Measurements from ENCODE around the gene PDGFD.

The PDGFD gene

DNA sequence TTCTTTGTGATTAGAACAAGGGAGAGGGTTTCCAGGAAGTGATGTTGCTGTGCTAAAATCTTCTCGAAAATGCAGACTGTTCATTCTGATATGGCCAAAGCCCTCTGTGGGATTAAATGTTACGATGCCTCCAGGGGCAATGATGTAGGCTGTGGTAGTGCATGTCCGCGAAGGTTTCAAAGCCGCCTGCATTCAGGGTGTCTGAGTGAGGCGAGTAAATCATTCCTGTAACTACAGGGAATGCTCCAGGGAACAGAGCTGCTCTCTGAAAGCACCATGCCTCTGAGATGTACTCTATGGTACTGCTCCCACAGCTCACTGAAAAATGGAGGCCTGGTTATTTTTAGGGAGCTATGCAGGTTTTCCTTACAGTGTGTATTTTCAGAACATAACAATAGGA lies 21.2 kb downstream of the PDGFD start:
- no peak for DNase-seq

- no peak for DNase-seq
Observed at GRCh38 chr11:104136861-104137260, 27.1 kb downstream of the PDGFD start.

- no peak for DNase-seq
Observed at GRCh38 chr11:104134745-104135144, 29.2 kb downstream of the PDGFD start.

GRCh38 chr11:104130161-104130560 lies 33.8 kb downstream of the PDGFD start:
- no peak for DNase-seq

DNA sequence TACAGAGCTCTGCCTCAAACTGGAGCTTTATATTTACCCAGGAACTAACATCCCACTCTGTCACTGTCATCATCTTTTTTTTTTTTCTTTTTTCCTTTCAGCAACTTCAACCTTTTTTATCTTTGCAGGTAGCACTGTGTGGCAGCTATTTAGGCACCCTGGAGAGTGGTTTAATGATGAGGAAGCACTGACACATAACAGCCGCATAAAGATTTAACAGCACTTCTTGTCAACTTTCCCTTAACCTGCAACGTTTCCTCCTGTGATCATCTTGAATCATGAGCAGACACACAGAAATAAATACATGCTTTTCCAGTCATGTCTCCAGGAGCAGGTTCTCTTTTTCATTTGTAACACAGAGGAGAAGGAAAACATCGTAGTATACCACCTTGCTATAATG lies 34.8 kb downstream of the PDGFD start:
- no peak for DNase-seq

DNA sequence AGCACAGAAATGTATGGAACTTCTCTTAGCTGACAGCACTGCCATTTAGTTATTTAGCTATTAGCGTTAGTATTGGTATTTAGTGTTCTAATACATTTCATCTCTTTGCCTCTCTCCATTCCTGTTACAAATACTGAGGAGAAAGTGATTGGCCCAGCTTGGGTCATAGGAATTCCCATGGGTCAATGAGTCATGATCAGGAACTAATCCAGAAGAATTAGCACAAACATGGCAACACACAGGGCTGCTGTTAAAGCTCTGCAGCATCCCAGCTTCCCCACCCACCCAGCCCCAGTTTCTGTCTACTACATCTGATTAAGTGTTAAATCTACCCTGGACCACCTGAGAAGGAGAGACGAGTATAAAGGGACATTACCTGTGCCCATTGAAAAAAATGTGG lies 36.1 kb downstream of the PDGFD start:
- no peak for DNase-seq

DNA sequence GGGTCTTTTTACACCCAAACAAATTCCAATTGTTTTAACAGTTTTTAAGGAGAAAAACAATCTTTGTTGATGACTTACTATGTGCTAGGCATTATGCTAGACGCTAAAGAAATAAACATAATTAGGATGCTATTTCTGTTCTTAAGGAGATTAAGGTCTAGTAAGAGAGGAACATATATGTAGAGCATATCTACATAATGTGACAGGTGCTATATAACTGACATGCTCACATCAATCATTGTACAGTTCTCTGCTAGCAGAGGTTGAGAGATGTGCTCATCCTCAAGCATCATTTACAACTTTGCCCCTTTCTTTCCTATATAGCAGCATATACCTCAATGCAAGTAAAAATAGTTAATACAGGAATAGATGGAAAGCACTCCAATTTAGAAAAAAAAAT lies 37.5 kb downstream of the PDGFD start:
- DNase-seq = no peak

DNA sequence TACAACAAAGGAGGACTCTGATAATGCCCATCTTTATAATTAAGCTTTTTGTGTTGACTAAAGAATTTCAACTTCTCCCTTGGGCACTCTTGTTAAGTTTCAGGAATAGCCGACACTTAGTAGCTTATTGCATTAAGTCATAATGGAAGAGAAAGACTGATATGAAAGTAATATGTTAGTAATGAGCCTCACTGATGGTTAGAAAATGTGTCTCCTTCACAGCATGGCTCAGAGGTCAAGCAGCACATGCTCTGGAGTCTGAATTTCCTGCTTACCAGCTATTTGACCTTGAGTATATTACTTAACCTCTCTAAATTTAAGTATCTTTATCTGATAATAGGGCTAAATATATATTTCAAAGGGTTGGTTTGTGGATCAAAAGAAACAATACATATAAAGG lies 39.0 kb downstream of the PDGFD start:
- DNase-seq = no peak

DNA sequence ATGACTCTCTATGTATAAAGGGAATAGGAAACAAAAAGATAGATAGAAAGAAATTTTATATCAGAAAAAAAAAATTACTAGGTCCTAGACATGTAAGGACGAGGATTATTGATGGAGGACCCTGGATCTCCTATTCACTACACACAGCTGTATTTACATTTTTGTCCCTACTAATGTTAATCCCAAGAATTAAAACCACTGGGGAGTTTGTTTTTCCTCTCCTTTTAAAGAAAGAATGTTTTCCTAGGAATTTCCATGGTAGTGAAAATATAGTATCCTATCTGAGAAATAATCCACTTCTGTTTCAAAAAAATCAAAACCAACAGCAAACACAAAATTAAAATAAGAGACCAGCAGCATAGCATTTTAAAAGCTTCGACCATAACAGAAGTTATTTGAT lies 41.1 kb downstream of the PDGFD start:
- DNase-seq = no peak

DNA sequence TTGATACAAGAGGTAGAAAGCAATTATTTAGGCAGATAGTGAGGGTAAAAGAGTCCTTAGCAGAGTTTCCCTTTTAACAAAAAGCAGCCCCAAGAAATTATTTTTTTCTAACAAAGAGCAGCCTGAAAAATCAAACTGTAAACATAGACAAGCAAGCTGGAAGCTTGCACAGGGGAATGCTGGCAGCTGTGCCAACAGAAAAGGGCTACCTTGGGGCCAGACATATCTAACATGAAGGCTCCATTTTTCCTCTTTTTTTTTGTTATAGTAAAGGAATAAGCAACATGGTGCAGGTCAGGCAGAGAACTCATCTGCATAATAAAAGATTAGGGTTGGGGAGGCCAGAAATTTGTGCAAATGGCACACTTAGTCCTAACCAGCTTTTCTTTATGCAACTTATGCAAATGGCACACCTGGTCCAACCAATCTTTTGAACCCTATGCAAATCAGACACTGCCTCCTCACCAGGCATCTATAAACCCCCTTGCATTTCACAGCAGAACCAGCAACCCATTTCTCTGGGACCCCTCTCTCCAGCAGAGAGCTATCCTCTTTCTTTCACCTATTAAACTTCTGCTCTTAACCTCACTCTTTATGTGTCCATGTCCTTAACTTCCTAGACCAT lies 41.8 kb downstream of the PDGFD start:
- DNase-seq = no peak

DNA sequence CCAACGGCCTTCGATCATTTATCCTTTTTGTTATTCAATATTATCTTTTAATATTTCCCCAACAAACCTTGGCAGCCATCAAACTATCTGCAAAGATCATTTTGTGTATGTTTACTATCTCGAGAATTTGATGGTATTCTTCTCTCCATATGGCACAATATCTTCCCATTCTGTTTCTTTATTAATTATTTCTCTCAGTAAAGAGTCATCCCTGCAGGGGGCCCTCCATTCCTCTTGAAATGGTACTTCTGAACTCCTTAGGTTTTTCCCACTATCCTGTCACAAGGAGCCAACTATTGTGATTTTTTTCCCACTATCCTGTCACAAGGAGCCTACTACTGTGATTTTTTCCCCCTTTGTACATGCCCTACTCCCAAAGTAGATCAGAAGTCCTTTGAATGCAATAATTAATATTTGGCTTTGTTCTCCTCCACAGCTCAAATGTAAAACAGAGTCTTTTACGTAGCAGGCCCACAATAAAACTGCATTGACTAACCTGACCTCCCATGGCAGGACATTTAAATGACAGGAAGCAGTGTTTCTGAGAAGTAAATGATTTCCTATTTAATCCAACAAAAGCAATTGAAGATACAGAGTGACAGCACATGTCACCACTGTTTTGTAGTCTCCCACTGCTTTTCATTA lies 43.3 kb downstream of the PDGFD start:
- DNase-seq = no peak

DNA sequence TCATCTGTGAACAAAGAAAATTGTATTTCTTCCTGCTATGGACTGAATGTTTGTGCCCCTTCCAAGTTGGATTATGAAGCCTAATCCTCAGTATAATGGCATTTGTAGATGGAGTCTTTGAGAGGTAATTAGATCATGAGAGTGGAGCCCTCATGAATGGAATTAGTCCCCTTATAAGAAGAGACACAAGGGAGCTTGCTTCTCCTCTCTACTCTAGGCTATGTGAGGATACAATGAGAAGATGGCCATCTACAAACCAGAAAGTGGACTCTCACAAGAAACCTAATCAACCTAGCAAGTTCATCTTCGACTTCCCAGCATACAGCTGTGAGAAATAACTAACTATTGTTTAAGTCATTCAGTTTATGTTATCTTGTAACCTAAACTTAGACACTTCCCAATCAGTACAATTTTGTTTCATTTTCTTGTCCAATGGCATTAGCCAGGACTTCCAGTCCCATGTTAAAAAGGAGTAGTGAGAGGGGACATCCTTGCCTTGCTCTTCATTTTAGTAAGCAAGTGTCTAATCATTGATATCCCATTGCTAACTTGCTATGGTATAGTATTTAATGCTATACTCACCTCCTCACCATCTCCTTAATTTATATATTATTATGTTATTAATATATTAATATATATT lies 45.7 kb downstream of the PDGFD start:
- DNase-seq = no peak

- no peak for DNase-seq
Observed at GRCh38 chr11:104113541-104113940, 50.4 kb downstream of the PDGFD start.

- DNase-seq = no peak
Observed at GRCh38 chr11:104106136-104106754, 57.7 kb downstream of the PDGFD start.

DNA sequence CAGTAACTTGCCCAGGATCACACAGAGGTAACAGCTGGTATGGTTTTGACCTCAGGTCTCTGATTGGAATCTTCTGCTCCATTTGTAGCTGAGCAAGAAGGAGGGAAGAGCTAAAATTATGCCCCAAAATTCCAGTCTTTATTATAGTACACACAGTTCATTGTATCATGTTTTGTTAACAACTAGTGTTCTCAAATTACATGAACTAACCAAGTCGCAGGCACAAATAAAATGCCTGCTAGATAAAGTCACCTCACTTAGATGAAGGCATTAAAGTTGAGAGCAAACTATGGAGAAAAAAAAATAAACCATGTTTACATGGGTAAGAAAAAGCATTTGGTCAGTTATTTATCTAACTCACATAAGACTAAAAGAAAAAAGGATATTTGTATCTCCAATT lies 58.8 kb downstream of the PDGFD start:
- DNase-seq = no peak

GRCh38 chr11:104104664-104105063 lies 59.3 kb downstream of the PDGFD start:
- DNase-seq = no peak

- DNase-seq = no peak
Observed at GRCh38 chr11:104104201-104104600, 59.7 kb downstream of the PDGFD start.

DNA sequence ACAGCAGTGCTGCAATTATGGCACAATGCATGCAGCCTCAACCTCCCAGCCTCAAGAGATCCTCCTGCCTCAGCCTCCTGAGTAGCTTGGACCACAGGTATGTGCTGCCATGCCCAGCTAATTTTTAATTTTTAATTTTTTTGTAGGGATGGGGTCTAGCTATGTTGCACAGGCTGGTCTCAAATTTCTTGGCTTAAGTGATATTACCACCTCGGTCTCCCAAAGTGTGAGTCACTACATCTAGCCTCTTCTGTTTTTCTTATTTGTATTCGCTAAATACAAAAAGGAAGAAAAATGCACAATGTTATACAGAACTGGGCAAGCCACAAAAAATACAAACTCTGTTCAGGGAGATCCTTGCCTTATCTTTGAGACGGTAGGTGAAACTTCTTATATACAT lies 65.4 kb downstream of the PDGFD start:
- no peak for DNase-seq

GRCh38 chr11:104098132-104098531 lies 65.8 kb downstream of the PDGFD start:
- no peak for DNase-seq

- DNase-seq = no peak
Observed at GRCh38 chr11:104096900-104097299, 67.0 kb downstream of the PDGFD start.

DNA sequence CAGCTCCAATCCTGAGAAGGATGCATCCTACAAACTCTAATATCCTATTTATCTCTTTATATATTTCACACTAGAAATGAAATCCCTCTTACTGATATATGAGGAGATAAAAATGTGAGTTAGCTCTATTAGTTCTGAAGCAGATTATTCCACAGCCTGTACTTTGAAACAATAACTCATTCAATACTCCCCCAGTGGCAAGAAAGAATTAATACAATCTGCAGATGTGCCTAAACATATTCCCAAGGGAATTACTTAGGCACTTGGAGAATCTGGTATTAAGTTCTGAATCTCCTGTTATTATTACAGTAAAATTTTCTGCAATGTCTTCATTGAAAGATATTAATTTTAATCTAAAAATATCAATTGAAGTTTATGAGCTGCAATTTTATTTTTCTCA lies 68.2 kb downstream of the PDGFD start:
- no peak for DNase-seq

DNA sequence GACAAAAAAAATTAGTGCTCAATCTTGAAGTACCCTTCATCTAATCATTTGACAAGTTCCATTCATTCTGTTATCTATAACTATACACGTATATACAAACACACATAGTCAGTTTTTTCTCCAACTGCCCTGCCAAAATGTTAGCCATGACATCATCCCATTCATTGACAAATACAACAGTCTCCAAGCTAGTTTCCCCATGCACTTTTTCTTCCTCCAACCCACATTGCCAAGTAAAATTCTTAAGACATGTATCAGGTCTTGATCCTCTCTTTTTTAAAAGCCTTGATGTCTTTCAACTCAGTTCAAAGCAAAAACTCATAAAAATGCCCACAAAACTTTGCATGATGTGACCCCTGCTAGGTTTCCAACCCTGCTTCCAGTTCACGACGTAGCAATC lies 69.4 kb downstream of the PDGFD start:
- DNase-seq = no peak

- DNase-seq = no peak
Observed at GRCh38 chr11:104093426-104094280, 70.3 kb downstream of the PDGFD start.
